Measurements from ENCODE around the gene AAK1. TPM values are rescaled to one million over a fixed set of nuclear protein-coding genes. Genes with fewer than 3 reads are reported as not detected.

The AAK1 gene
- total RNA-seq, 3 donors from 2014 or later: 62.4 to 68.4 (median 66.2) TPM

DNA sequence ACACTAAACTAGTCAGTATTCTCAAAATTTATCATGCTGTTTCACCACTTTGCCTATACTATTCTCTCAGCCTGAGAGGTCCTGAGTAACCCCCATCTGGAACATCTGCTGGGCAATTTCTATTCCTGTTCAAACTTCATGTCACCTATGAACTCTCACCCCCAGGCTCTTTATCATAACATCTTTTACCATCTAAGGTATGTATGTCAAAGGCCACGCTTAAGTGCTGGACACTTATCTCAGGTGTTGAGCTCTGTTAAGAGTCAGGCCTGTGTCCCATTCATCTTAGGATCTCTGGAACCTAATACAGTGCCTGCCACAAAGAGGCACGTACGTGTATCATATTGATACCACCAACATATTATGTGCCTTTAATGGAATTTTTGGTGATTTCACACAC, 4.9 kb downstream of the AAK1 start:
- H3K36me3 ChIP-seq (ENCODE audit: low read depth): no peaks in the 10 kb centered on the region
- H3K4me1 ChIP-seq (ENCODE audit: low read depth): peaks cover 9% of the 10 kb centered on the region
- DNase-seq (no peak), ATAC-seq (no peak)
- intact Hi-C loops (cut with DNase I, micrococcal nuclease): no loop called here
- no peak overlapping the region for H3K4me3 ChIP-seq
- H3K9me3 ChIP-seq: no peaks in the 10 kb centered on the region
- TF ChIP-seq, protein P1, sequence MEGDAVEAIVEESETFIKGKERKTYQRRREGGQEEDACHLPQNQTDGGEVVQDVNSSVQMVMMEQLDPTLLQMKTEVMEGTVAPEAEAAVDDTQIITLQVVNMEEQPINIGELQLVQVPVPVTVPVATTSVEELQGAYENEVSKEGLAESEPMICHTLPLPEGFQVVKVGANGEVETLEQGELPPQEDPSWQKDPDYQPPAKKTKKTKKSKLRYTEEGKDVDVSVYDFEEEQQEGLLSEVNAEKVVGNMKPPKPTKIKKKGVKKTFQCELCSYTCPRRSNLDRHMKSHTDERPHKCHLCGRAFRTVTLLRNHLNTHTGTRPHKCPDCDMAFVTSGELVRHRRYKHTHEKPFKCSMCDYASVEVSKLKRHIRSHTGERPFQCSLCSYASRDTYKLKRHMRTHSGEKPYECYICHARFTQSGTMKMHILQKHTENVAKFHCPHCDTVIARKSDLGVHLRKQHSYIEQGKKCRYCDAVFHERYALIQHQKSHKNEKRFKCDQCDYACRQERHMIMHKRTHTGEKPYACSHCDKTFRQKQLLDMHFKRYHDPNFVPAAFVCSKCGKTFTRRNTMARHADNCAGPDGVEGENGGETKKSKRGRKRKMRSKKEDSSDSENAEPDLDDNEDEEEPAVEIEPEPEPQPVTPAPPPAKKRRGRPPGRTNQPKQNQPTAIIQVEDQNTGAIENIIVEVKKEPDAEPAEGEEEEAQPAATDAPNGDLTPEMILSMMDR (IDR thresholded peaks at IDR 0.05): no peak

DNA sequence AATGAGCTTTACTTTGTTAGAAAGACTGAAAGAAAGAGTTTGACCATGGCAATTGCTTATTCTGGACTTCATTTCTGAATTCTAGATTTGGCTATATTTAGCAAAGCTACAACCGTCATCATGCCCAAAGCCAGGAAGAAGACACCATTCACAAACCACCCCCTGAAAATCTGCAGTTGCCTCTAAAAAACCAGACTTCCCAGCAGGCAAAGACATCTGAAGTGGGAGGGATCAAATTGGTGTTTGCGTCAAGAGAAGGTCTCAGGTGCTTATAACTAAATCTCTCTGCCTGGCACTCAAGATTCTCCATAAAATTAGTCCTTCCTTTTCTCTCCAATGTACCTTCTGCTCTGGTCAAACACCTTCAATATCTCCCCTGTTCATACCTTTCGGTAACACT, 5.6 kb downstream of the AAK1 start:
- TF ChIP-seq, protein P1 (IDR thresholded peaks at IDR 0.05): no peak
- intact Hi-C loops (cut with DNase I, micrococcal nuclease): no loop called here
- H3K4me3 ChIP-seq: no peak overlapping the region
- DNase-seq: no peak
- H3K4me1 ChIP-seq (ENCODE audit: low read depth): peaks cover 9% of the 10 kb centered on the region
- no peaks in the 10 kb centered on the region for H3K36me3 ChIP-seq (ENCODE audit: low read depth)
- no peak for ATAC-seq
- no peaks in the 10 kb centered on the region for H3K9me3 ChIP-seq

DNA sequence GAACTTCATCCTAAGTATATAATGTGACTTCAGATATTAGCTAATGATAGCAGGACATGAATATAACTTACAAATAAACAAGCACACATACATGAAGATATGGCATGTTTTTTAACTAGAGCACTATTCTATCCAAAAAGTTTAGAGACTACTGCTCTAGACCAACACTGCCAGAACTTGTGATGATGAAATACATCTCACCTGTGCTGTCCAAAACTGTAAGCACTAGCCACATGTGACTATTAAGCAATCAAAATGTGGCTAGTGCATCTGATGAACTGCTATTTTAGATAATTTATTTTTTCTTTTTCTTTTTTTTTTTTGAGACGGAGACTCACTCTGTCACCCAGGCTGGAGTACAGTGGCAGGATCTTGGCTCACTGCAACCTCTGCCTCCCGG, 7.1 kb downstream of the AAK1 start:
- DNase-seq (no peak), ATAC-seq (no peak)
- H3K36me3 ChIP-seq (ENCODE audit: low read depth): no peaks in the 10 kb centered on the region
- H3K4me1 ChIP-seq (ENCODE audit: low read depth): peaks cover 9% of the 10 kb centered on the region
- TF ChIP-seq, protein P1 (IDR thresholded peaks at IDR 0.05): no peak
- no peaks in the 10 kb centered on the region for H3K9me3 ChIP-seq
- no peak overlapping the region for H3K4me3 ChIP-seq
- intact Hi-C loops (cut with DNase I, micrococcal nuclease): no loop called here

DNA sequence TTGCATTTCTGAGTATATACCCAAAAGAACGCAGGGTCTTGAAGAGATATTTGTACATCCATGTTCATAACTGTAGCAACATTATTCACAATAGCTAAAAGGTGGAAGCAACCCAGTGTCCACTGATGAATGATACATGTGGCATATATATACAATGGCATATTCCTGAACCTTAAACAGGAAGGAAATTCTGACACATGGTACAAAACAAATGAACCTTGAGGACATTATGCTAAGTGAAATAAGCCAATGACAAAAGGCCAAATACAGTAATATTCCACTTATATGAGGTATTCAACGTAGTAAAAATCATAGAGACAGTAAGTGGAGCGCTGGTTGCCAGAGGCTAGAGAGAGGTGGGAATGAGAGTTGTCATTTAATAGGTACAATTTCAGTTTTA, 8.1 kb downstream of the AAK1 start:
- TF ChIP-seq, protein P1 (IDR thresholded peaks at IDR 0.05): no peak
- intact Hi-C loops (cut with DNase I, micrococcal nuclease): no loop called here
- Histone ChIP-seq H3K36me3 (ENCODE audit: low read depth) (no peaks in the 10 kb centered on the region), H3K9me3 (no peaks in the 10 kb centered on the region), H3K4me3 (no peak overlapping the region), H3K4me1 (ENCODE audit: low read depth) (peaks cover 9% of the 10 kb centered on the region)
- ATAC-seq (no peak), DNase-seq (no peak)

DNA sequence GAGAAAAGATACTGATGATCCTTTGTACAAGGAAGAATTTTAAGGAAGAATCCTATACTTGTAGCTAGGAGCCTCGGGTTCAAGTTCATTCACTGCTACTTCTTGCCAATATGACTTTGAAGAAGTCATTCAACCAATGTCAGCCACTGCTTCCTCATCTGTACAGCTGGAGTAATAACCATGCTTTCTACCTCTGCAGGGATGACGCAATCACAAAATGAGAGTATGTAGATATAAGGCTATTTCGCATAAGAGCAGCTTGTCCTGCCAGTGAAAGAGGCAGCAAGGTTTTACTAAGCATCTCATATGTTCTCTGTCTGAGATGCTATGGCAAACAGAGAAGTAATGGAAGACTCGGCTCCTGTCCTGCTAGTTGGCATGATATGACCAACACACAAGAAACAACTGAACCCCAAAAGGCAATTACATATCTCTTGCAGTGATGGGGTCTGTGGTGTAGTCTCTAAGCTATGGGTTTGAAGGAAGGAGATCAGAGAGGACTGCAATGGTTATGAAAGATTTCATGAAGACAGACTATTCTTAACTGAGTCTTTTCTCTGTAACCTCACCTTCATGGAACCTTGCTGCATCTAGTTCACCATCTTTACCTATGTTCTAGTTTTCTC, 9.2 kb downstream of the AAK1 start:
- Histone ChIP-seq H3K36me3 (ENCODE audit: low read depth) (no peaks in the 10 kb centered on the region), H3K4me1 (ENCODE audit: low read depth) (peaks cover 6% of the 10 kb centered on the region), H3K9me3 (no peaks in the 10 kb centered on the region), H3K4me3 (no peak overlapping the region)
- peak; percentile 45 for ATAC-seq
- intact Hi-C loops (cut with DNase I, micrococcal nuclease): no loop called here
- TF ChIP-seq, protein P1 (IDR thresholded peaks at IDR 0.05): no peak
- DNase-seq: no peak

DNA sequence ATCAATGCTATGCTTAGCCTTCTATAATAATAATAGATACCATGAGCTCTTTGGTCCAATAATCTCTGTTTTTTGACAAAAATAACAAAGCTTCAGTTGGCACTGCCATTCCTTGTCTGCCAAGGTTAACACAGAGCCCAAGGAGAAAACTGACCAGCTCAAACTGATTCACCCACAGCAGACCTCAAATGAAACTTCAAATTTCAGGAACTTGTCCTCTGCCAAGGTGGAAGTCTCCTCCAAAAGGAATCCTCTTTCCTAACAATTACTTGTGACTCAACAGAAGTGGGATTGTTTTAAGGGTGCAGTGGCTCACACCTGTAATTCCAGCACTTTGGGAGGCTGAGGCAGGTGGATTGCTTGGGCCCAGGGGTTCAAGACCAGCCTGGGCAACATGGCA, 12.1 kb downstream of the AAK1 start:
- no peaks in the 10 kb centered on the region for H3K4me1 ChIP-seq (ENCODE audit: low read depth)
- H3K36me3 ChIP-seq (ENCODE audit: low read depth): no peaks in the 10 kb centered on the region
- H3K4me3 ChIP-seq: no peak overlapping the region
- DNase-seq (no peak), ATAC-seq (no peak)
- intact Hi-C loops (cut with DNase I, micrococcal nuclease): no loop called here
- no peaks in the 10 kb centered on the region for H3K9me3 ChIP-seq
- TF ChIP-seq, protein P1 (IDR thresholded peaks at IDR 0.05): no peak
